HG03064 (cell line): ENCODE data around the gene ZNF513.
"Not testable (repeated sequence)": the region's sequence is repeated elsewhere in the genome, so short reads cannot be mapped to it uniquely, and the experiment has no call there.

Experiments used
- ATAC-seq: cut with Tn5 transposase; IDR thresholded peaks from one replicate; pipeline ENCODE4 v1.9.1; 2021; ENCODE audit warnings: low read depth; ENCODE audit not compliant: unreplicated experiment

Gene ZNF513, protein sequence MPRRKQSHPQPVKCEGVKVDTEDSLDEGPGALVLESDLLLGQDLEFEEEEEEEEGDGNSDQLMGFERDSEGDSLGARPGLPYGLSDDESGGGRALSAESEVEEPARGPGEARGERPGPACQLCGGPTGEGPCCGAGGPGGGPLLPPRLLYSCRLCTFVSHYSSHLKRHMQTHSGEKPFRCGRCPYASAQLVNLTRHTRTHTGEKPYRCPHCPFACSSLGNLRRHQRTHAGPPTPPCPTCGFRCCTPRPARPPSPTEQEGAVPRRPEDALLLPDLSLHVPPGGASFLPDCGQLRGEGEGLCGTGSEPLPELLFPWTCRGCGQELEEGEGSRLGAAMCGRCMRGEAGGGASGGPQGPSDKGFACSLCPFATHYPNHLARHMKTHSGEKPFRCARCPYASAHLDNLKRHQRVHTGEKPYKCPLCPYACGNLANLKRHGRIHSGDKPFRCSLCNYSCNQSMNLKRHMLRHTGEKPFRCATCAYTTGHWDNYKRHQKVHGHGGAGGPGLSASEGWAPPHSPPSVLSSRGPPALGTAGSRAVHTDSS

DNA sequence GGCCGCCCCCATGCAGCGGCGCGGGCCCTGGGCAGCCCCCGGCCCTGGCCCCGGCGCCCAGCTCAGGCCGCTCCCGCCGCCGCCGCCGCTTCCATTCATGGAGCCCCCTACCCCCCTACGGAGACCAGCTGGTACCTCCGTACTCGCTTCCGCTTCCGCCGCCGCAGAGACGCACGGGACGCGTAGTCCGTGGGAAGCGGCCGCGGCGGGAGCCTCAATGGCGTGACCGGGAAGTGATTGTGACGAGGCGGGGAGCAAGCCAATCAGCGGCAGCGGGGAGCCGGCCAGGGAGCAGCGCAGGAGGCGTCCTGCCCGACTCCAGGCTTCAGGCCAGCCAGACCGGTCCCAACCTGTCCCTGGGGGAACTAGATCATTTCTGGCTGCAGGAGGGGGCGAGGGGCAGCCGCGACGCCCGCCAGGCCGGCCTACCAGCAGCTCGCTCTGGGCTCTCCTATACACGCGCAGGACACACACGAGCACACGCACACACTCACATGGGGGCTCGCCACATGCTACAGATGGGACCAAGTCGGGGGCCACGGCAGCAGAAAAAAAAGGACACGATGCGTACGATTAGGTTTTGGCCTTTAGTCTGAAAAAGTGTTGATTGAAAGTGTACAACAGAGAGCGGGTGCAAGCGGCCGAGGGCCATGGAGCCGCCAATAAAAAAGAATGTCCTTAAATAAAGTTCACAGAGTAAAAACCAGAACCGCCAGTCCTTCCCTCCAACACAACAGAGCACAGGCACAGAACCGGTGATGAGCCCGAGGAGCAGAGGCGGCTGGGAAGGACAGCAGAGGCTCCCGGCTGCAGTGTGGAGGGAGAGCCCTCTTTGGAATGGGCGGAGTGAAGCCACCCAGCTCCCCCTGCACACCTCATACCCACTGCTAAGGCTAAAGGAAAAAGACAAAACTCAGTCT is at the start of gene ZNF513:
Gene ZNF513, minus strand, starts transcription at position 109 of the 920 bp plus-strand sequence. CDS start 208 bp downstream, outside the sequence.
- ATAC-seq = peak; percentile 77

DNA sequence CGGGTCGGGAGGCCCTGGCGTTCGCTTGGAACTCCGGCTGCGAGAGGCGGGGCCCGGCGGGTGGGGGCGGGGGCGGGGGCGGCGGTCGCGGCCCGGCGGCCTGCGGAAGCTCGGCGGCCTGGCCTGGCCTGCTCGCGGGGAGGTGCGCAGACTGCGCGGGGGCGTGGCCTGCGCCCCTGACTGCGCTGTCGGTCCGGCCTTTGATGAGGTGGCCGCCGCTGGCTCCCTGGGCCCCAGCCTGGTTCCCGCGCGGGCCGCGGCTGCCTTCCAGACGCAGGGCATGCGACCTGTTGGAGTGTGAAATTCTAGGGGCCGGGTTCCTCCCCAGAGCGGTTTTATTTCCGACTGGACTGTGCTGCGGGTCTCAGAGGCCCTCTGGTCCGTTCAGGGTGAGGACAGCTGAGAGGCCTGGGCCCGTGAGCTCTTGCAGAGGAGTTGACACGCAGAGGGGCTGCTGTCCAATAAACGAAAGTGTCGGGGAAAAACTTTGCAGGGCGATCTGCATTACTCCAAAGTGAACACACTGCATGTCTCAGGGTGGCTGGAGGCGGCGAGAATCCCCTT is 48.5 kb upstream of the ZNF513 start:
- peak; percentile 68 for ATAC-seq

DNA sequence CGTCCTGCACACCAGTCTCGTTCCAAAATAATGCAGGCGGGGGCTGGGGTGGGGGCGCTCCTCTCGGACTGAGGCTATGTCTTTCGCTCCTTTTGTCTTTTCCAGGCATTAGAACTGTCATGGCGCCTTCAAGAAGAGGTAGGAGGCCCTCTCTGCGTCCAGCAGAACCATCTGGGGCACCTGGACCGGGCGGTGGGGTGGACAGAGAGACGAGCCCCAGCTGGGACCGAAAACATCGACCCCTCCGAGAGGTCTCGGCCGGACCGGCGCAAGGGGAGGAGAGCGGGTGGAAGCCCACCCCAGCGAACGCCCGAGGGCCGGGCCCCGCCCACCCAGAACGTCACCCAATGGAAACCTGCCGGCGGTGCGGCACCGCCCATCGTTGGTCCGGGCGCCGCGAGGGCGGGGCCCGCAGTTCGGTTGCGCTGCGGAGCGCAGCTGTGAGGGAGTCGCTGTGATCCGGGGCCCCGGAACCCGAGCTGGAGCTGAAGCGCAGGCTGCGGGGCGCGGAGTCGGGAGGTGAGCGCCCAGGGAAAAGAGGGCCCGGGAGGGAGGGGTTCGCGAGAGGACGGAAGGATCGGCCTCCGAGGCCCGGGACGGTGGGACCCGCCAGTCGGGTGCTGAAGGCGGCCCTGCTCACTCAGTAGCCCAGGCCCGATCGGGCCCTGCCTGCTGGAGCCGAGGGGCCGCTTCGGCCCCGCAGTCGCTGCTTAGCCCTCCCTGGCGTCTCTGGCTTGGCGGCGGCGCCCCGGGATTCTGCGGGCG is 47.9 kb upstream of the ZNF513 start, which contains the start of gene NRBP1:
Gene NRBP1, plus strand, starts transcription at position 419 of the 765 bp plus-strand sequence. CDS start 4,643 bp downstream, outside the sequence.
- peak; percentile 87 for ATAC-seq

DNA sequence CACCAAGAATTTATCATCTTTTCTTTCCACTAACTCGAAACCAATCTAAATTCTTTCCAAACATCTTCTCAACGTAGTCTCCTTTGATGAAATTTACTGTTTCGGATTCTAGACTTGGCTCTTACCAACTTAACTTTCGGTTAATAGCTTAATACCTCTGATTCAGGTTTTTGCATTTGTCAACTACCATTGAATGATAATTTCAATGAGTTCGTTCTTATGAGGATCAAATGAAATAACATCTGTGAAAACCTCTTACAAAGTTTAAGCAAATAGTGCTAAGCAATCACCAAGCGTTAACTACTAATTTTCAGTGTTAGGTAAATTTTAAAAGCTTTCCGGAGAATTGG is 47.3 kb upstream of the ZNF513 start:
- ATAC-seq = no peak

DNA sequence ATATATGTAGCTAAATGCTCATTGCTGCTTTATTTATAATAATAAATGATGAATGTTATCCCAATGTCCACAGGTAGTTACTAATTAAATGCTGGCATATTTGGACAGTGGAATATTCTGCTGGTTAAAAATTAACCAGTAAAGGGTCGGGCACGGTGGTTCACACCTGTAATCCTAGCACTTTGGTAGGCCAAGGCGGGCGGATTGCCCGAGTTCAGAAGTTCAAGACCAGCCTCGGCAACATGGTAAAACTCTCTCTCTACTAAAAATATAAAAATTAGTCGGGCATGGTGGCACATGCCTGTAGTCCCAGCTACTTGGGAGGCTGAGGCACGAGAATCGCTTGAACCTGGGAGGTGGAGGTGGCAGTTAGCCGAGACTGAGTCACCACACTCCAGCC is 44.5 kb upstream of the ZNF513 start:
- ATAC-seq = not testable (repeated sequence)

DNA sequence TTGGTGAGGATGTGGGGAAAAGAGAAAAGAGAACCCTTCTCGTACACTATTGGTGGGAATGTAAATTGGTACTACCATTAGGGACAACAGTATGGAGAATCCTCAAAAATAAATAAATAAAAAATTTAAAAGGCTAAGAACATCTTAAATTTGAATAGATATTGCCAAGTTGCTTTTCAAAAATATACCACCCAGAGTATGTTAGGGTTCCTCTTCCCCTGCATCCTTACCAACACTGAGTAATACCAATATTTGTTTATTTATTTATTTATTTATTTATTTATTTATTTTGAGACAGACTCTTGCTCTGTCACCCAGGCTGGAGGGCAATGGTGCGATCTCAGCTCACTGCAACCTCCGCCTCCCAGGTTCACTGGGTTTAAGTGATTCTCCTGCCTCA is 42.4 kb upstream of the ZNF513 start:
- ATAC-seq = no peak

DNA sequence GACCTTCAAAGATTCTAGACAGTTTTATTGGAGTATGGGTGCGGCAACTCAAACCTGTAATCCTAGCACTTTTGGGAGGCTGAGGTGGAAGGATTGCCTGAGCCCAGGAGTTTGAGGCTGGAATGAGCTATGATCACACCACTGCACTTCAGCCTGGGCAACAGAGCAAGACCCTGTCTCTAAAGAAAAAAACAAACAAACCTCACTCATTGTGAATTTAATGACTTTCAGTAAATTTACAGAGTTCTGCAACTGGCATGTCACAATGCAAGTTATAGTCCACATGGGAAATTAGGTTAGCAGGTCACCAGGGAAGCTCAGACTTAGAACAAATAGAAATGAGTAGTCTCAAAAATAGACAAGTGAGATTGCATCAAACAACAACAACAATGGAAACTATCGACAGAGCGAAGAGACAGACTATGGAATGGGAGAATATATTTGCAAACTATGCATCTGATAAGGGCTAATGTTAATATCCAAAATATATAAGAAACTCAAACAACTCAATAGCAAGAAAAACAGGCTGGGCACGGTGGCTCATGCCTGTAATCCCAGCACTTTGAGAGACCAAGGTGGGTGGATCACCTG is 41.2 kb upstream of the ZNF513 start:
- ATAC-seq = no peak

DNA sequence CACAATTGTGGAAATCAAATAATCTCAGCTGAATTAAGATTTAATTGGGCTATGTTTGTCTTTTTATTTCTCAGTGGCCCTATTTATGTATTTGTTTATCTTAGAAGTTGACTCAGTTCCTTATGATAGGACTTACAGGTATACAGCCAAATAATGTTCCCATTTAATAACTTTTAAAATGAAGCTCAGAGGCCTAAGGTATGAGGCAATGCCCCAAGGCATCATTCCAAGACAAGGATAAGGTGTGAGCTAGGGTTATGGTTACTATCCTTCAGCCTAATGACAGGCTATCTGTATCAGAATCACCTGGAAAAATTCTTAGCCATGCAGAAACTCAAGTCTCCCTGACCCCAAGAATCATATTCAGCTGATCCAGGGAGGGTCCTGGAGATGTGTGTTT is 40.5 kb upstream of the ZNF513 start:
- no peak for ATAC-seq

DNA sequence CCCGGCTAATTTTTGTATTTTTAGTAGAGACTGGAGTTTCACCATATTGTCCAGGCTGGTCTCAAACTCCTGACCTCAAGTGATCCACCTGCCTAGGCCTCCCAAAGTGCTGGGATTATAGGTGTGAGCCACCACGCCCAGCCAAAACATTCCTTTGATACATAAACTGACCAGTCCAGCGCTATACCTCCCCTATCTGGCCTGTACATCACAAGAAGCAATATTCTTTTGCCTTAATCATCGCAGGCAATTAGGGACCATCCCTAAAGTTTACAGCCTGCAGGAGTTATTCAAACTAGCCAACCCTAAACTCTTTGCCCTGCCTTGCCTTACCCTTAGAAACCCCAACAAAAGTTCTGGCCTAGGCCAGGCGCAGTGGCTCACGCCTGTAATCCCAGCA is 35.6 kb upstream of the ZNF513 start:
- no peak for ATAC-seq

DNA sequence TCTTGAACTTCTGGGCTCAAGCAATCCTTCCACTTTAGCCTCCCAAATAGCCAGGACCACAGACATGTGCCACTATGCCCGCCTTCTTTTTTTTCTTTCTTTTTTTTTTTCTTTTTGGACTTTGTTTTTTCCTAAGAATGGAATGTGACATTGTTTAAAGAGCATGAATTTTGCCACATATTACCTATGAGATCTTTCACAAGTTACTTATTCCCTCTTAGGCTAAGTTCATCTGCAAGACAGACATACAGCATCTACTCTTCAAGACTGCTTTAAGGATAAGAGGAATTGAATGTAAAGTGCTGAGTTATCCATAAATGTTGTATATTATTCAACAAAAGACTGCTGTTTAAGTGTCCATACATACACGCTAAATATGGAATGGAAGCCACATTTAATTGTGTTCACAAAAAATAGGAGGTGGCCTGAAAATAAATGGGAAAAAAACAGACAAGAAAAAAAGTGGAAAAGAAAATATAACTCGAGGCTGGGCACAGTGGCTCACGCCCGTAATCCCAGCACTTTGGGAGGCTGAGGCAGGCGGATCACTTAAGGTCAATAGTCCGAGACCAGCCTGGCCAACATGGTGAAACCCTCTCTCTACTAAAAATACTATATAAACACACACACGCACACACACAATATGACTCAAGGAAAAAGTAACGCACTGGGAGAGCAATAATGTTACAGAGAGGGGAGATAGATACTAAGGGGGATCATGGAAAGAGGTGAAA is 32.1 kb upstream of the ZNF513 start:
- ATAC-seq = no peak

DNA sequence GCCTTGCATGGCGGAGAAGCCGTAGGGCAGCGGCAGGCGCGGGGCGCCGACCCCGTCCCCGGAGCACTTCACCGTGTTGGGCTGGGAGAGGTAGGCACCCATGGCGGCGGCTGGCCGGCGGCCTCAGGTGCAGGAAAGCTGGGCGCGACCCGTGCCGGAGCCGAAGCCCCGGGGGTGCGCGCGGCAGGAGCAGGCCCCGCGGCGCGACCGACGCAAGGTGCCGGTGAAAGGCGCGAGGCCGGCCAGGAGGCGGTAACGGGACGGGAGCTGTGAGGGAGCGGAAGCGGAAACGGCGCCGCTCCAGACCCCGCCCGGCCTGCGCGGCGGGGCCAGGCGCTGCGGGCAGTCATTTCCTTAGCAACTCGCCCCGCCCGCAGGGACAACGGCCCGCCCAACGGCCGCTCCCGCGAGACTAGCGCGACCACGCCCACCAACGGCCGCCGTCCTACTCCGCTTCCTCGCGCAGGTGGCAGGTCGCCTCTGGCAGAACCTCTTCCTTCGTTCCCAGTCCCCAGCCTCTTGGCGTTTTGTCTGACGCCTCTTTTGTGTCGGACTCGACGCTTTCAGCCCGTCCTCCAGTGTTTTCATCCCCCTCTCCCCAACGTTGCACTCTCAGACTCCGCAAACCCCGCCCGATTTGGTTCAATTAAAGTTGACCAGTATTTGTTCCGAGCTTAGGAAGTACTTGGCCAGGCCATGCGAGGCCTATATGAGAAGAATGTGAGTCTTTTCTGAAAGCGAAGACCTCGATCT is 29.0 kb upstream of the ZNF513 start, which contains the start of gene PPM1G:
Gene PPM1G, minus strand, starts transcription at position 271 of the 753 bp plus-strand sequence. Its CDS starts 169 bp downstream, at position 102.
- ATAC-seq = peak; percentile 84

DNA sequence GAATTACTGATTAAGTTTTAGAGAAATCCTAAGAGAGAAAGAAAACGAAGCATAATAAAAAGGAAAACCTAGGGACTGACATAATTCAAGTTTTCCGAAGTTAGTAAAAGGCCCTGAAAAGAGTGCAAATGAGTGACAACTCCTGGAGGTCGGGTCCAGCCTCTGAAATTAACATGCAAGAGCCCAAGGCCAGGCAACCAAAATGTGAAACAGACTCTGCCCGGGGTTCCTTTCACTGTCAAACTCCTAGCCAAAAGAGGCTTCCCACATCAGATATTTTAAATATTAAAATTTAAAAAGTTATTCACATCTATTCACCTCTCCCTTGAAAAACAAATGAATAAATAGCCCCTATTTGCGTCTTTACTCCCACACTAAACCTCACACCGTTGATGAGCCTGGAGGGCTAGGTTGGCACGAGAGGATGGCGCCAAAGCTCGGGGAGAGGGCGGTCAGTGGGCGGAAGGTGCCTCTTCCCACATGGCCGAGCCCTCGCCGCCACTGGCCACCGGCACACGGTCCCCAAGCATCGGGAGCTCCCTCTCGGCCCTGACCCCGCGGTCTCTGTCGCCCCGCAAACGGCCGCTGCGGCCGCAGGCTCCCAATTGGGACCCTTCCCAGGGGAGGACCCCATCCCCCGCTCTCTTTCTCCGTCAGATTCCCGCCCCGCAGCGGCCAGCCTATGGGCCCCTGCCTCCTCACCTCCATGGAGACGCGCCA is 28.2 kb upstream of the ZNF513 start:
- ATAC-seq = peak; percentile 37

DNA sequence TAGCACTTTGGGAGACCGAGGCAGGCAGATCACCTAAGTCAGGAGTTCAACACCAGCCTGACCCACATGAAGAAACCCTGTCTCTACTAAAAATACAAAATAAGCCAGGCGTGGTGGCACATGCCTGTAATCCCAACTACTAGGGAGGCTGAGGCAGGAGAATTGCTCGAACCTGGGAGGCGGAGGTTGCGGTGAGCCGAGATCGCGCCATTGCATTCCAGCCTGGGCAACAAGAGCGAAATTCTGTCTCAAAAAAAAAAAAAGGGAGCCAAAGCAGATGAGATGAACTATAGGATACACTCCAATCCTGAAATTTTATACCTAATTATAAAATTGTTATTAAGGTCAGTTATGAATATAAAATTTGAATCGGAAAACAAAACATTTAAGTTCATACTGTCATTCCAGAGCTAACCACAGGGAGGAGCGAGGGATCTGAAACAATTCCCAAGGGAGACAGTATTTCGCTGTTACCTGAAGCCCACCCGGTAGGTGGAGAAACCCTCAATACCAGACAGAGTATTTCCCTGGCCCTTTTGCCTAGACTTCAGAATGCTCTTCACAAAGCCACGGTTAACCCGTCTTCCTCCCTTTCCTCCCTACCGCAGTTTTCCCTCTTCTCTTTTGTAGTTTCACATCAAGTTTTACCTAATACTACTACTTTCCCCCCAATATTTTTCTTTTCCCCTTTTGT is 27.4 kb upstream of the ZNF513 start:
- no peak for ATAC-seq

DNA sequence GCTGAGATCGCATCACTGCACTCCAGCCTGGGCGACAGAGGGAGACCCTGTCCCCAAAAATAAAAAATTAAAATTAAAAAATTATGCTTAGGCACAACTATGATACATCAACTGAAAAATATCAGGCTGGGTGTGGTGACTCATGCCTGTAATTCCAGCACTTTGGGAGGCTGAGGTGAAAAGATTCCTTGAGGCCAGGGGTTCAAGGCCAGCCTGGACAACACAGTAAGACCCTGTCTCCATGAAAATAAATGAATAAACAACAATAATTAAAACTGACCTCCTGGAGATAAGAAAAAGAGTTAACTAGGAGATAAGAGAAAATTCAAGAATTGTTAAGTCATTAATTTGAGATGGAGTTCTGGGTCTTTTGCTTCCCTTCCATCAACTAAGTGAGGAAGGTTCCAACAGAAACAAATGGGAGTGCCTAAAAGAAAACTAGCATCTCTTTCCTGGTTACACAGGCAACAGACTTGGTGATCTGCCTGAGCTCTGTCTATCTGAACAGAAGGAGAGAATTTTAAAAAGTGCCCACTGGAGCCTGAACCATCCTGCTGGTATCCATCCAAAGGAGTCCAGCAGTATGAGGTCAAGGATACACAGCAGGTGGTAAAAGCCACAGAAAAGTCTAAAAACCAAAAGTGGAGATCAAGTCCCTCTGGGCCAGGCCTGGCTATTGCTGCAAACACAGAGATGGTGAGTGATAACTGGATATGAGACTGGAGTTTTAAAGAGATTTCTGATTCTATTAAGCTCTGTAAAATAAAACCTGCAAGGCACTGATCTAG is 20.0 kb upstream of the ZNF513 start:
- ATAC-seq = no peak

DNA sequence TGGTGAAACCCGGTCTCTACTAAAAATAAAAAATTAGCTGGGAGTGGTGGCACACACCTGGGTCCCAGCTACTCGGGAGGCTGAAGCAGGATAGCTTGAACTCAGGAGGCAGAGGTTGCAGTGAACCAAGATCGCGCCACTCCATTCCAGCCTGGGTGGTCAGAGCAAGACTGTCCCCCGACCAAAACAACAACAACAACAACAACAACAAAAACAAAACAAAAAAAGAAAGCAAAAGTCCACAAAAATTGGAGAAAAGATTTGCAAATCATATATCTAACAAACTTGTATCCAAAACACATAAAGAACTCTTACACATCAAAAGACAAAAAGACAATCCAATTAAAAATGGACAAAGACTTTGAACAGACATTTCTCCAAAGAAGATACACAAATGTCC is 18.4 kb upstream of the ZNF513 start:
- no peak for ATAC-seq

DNA sequence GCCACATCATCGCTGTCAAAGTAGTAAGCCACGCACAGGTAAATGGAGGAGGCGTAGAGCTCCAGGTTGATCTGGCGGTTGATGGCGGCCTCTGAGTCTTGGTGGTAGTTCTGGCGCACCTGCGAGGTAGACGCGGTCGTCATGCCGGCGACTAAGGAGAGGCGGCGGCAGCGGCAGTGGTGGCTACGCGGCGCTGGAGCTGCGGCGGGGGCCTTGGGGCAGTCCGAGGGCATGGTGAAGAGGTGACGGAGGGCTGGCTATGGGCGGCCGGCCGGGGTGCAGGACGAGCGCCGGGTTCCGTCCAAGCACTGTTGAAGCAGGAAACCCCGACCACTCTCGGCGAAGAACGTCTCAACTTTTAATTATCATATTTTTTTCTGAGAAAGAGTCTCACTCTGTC is 12.7 kb upstream of the ZNF513 start:
- ATAC-seq = no peak
